IPS-18c (cell line): Measurements from ENCODE around the gene DOCK1.

ENCODE experiments used
- H3K4me3 ChIP-seq: 2 replicates; pipeline ENCODE4 v1.7.0; 2013; ENCODE audit warnings: low read depth, mild to moderate bottlenecking, low read length, moderate library complexity; ENCODE audit not compliant: insufficient read depth
- H3K9me3 ChIP-seq: one replicate; pipeline ENCODE4 v1.6.1; 2013; ENCODE audit warnings: mild to moderate bottlenecking, low read length, moderate library complexity; ENCODE audit not compliant: control insufficient read depth, insufficient read depth

Gene DOCK1

GRCh38 chr10:127259347-127259746, 354.1 kb downstream of the DOCK1 start:
- Histone ChIP-seq H3K4me3 (no peak overlapping the region), H3K9me3 (no peaks in the 10 kb centered on the region)

GRCh38 chr10:127262606-127263005, 357.4 kb downstream of the DOCK1 start:
- Histone ChIP-seq H3K4me3 (no peak overlapping the region), H3K9me3 (no peaks in the 10 kb centered on the region)

- Histone ChIP-seq H3K9me3 (no peaks in the 10 kb centered on the region), H3K4me3 (no peak overlapping the region)
Observed at GRCh38 chr10:127265288-127265687, 360.1 kb downstream of the DOCK1 start.

- Histone ChIP-seq H3K9me3 (no peaks in the 10 kb centered on the region), H3K4me3 (no peak overlapping the region)
Observed at GRCh38 chr10:127266431-127266830, 361.2 kb downstream of the DOCK1 start.

- H3K4me3 ChIP-seq, result no peak overlapping the region
- H3K9me3 ChIP-seq, result no peaks in the 10 kb centered on the region
Observed at GRCh38 chr10:127267442-127267841, 362.2 kb downstream of the DOCK1 start.

GRCh38 chr10:127272076-127272475, 366.8 kb downstream of the DOCK1 start:
- H3K9me3 ChIP-seq, result no peaks in the 10 kb centered on the region

GRCh38 chr10:127275272-127275671, 370.0 kb downstream of the DOCK1 start:
- Histone ChIP-seq H3K9me3 (no peaks in the 10 kb centered on the region), H3K4me3 (no peak overlapping the region)

More at GRCh38 chr10:127272076-127272475, 366.8 kb downstream of the DOCK1 start:
- H3K4me3 ChIP-seq, result no peak overlapping the region

GRCh38 chr10:127275793-127276450, 370.7 kb downstream of the DOCK1 start:
- Histone ChIP-seq H3K4me3 (no peak overlapping the region), H3K9me3 (no peaks in the 10 kb centered on the region)

- Histone ChIP-seq H3K9me3 (no peaks in the 10 kb centered on the region), H3K4me3 (no peak overlapping the region)
Observed at GRCh38 chr10:127276794-127277462, 371.7 kb downstream of the DOCK1 start.

- H3K9me3 ChIP-seq, result no peaks in the 10 kb centered on the region
- no peak overlapping the region for H3K4me3 ChIP-seq
Observed at GRCh38 chr10:127278001-127278400, 372.8 kb downstream of the DOCK1 start.

GRCh38 chr10:127279334-127279774, 374.1 kb downstream of the DOCK1 start:
- no peak overlapping the region for H3K4me3 ChIP-seq

GRCh38 chr10:127280446-127280845, 375.2 kb downstream of the DOCK1 start:
- no peaks in the 10 kb centered on the region for H3K9me3 ChIP-seq

More at GRCh38 chr10:127279334-127279774, 374.1 kb downstream of the DOCK1 start:
- H3K9me3 ChIP-seq, result no peaks in the 10 kb centered on the region

GRCh38 chr10:127283017-127283416, 377.8 kb downstream of the DOCK1 start:
- Histone ChIP-seq H3K9me3 (no peaks in the 10 kb centered on the region), H3K4me3 (no peak overlapping the region)

More at GRCh38 chr10:127280446-127280845, 375.2 kb downstream of the DOCK1 start:
- H3K4me3 ChIP-seq, result no peak overlapping the region

GRCh38 chr10:127283576-127283975, 378.3 kb downstream of the DOCK1 start:
- Histone ChIP-seq H3K4me3 (no peak overlapping the region), H3K9me3 (no peaks in the 10 kb centered on the region)

GRCh38 chr10:127290850-127291249, 385.6 kb downstream of the DOCK1 start:
- H3K4me3 ChIP-seq, result no peak overlapping the region

GRCh38 chr10:127291329-127291728, 386.1 kb downstream of the DOCK1 start:
- H3K9me3 ChIP-seq, result no peaks in the 10 kb centered on the region

More at GRCh38 chr10:127290850-127291249, 385.6 kb downstream of the DOCK1 start:
- no peaks in the 10 kb centered on the region for H3K9me3 ChIP-seq

GRCh38 chr10:127292888-127293287, 387.7 kb downstream of the DOCK1 start:
- H3K9me3 ChIP-seq, result no peaks in the 10 kb centered on the region
- no peak overlapping the region for H3K4me3 ChIP-seq

More at GRCh38 chr10:127291329-127291728, 386.1 kb downstream of the DOCK1 start:
- H3K4me3 ChIP-seq, result no peak overlapping the region

- H3K9me3 ChIP-seq, result no peaks in the 10 kb centered on the region
- no peak overlapping the region for H3K4me3 ChIP-seq
Observed at GRCh38 chr10:127293640-127294039, 388.4 kb downstream of the DOCK1 start.
